Transverse colon (tissue), 4 donors: Measurements from ENCODE around the gene KDM2B. TPM values are rescaled to one million over a fixed set of nuclear protein-coding genes. Genes with fewer than 3 reads are reported as not detected.
"Not testable (repeated sequence)": the region's sequence is repeated elsewhere in the genome, so short reads cannot be mapped to it uniquely, and the experiment has no call there.

Experiments
- DNase-seq: peaks from one replicate; pipeline ENCODE4 v3.0.0-alpha.2; 2019
- H3K27ac ChIP-seq, 4 donors: fragments of 200-600 bp; sonication (generic); 2 replicates each; pipeline ENCODE4 v1.5.1; 2016 to 2018; ENCODE audit warnings: inconsistent platforms in 4 of 4
- H3K27me3 ChIP-seq: fragments of 200-600 bp; sonication (generic); 2 replicates; pipeline ENCODE4 v1.5.1; 2017; ENCODE audit warnings: inconsistent platforms
- H3K36me3 ChIP-seq, 4 donors: fragments of 200-600 bp; sonication (generic); 2 replicates each; pipeline ENCODE4 v1.5.1; 2017 to 2019; ENCODE audit warnings: inconsistent platforms in 4 of 4
- H3K4me1 ChIP-seq, 4 donors: fragments of 200-600 bp; sonication (generic); 2 replicates each; pipeline ENCODE4 v1.5.1; 2017 to 2020; ENCODE audit warnings: inconsistent platforms in 4 of 4
- H3K4me3 ChIP-seq, 4 donors: fragments of 200-600 bp; sonication (generic); 1 replicate in 1 of 4; 2 replicates in 3 of 4; pipeline versions ENCODE4 v1.5.1 to v1.6.1; 2017 to 2019; ENCODE audit warnings: inconsistent platforms in 4 of 4
- H3K9me3 ChIP-seq, 2 donors: fragments of 200-600 bp; sonication (generic); 2 replicates each; pipeline ENCODE4 v1.5.1; 2017 to 2019; ENCODE audit warnings: inconsistent platforms in 2 of 2
- EP300 ChIP-seq: sonication (generic); formaldehyde crosslinking; IDR thresholded peaks from one replicate; pipeline ENCODE4 v1.6.1; 2017; ENCODE audit warnings: antibody characterized with exemption, low read depth
- POLR2A ChIP-seq: fragments of 450-650 bp; IDR thresholded peaks from one replicate; pipeline ENCODE4 v1.6.1; 2016; ENCODE audit warnings: antibody characterized with exemption, mild to moderate bottlenecking, moderate library complexity
- POLR2AphosphoS5 ChIP-seq, 3 donors: sonication (generic); formaldehyde crosslinking; IDR thresholded peaks; one replicate each; pipeline ENCODE4 v1.6.1; 2016; ENCODE audit warnings: antibody characterized with exemption in 3 of 3
- WGBS, 2 donors: methylation state at CpG; one replicate each; pipeline ENCODE4 v1.1.5; 2018; ENCODE audit warnings: low coverage in 1 of 2; 5-methylcytosine and 5-hydroxymethylcytosine counted together
- in situ Hi-C, 4 donors: fragments of 200-750 bp; cut with MboI; loops; one replicate each; pipeline versions ENCODE4 v1.15.0 to v1.15.1; 2017; ENCODE audit warnings: low sequenced_read_pairs in 3 of 4, low pct_ligation_motif_present in 1 of 4, low pct_unique_long_range_greater_than_20kb in 1 of 4
- intact Hi-C: fragments of 100-400 bp; cut with DNase I; formaldehyde crosslinking; loops from one replicate; pipeline ENCODE4 v1.15.1; 2023; ENCODE audit warnings: low total_unique reads
- total RNA-seq, 4 donors: library from RNA; depleted of rRNA; stranded (reverse); fragments of >200 nt; gene quantifications; one replicate each; pipeline ENCODE4 v1.1.0, GENCODE V29; 2016
- TF ChIP-seq, protein P1 (sequence below), 5 experiments: fragments of 200-600 bp in 3 of 5; fragments of 450-650 bp in 2 of 5; sonication (generic) in 3 of 5; IDR thresholded peaks; 1 replicate in 2 of 5; 2 replicates in 3 of 5; pipeline ENCODE4 v1.5.1; 2016 to 2017; ENCODE audit warnings: antibody characterized with exemption in 5 of 5, inconsistent platforms in 3 of 5, mild to moderate bottlenecking in 2 of 5, moderate library complexity in 1 of 5

Gene KDM2B
- total RNA-seq, 4 donors from 2014 or later = 7.2 to 39.3 (median 15.2) TPM

DNA sequence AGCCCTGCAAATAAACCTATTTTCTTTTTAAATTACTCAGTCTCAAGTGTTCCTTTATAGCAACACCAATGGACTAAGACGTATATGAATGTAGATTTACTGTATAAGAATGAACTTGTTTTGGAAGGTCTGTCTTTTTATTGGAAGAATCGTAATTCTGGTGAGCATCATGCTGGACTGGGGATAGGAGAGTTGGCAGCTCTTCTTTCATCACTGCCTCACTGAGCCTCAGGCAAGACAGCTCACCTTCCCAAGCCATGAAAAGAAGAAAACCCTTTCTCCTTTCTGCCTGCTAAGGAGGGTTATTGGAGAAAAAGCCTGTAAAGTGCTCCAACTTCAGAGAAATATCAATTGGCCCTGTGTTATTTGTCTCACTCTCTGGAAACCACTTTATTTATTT, 190.0 kb downstream of the KDM2B start:
- TF ChIP-seq POLR2AphosphoS5 (IDR thresholded peaks at IDR 0.05) (no peak), EP300 (no peak), POLR2A (no peak)
- TF ChIP-seq, protein P1, sequence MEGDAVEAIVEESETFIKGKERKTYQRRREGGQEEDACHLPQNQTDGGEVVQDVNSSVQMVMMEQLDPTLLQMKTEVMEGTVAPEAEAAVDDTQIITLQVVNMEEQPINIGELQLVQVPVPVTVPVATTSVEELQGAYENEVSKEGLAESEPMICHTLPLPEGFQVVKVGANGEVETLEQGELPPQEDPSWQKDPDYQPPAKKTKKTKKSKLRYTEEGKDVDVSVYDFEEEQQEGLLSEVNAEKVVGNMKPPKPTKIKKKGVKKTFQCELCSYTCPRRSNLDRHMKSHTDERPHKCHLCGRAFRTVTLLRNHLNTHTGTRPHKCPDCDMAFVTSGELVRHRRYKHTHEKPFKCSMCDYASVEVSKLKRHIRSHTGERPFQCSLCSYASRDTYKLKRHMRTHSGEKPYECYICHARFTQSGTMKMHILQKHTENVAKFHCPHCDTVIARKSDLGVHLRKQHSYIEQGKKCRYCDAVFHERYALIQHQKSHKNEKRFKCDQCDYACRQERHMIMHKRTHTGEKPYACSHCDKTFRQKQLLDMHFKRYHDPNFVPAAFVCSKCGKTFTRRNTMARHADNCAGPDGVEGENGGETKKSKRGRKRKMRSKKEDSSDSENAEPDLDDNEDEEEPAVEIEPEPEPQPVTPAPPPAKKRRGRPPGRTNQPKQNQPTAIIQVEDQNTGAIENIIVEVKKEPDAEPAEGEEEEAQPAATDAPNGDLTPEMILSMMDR (IDR thresholded peaks at IDR 0.05) = no peak
- no peak for DNase-seq
- Histone ChIP-seq H3K9me3 (no peaks in the 10 kb centered on the region), H3K4me1 (peaks cover 0 to 6% (median 0%) of the 10 kb centered on the region in 4 donors), H3K27ac (no peak overlapping the region), H3K27me3 (no peaks in the 10 kb centered on the region), H3K36me3 (no peaks in the 10 kb centered on the region), H3K4me3 (no peak overlapping the region)
- intact Hi-C loops (loop anchor here (1.0 kb wide), 1 partner anchor 21 kb away; no protein-coding TSS in a partner anchor), in situ Hi-C loops (no loop called here)
- WGBS, 2 donors = 79 to 84% methylated on average over 2 of the region's 2 CpGs

DNA sequence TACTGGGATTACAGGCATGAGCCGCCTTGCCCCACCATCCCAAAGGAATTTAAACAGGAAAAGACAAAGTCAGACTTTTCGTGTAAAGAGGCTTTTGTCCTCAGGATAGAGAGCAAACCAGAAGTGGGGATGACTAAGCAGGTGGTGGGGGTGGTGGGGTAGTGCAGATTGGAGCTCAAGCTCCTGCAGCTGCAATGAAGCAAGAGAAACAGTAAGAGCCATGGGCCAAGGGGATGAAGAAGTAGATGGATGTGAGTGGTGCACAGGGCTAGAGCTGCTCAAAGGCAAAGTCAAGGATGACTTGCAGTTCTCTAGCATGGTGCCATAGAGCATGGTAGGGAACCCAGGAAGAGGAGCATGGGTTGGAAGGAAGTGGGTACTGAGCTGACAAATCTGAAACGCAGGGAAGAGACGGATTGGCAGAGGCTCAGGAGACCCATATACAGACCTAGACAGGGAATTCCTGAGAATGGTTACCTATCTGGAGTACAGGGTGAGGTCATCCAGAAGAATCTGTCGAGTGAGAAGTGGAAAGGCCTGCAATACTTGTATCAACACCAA, 192.3 kb downstream of the KDM2B start:
- Histone ChIP-seq H3K27me3 (no peaks in the 10 kb centered on the region), H3K9me3 (no peaks in the 10 kb centered on the region), H3K4me3 (no peak overlapping the region), H3K4me1 (peaks cover 0 to 6% (median 0%) of the 10 kb centered on the region in 4 donors), H3K27ac (no peak overlapping the region), H3K36me3 (no peaks in the 10 kb centered on the region)
- 77 to 90% methylated on average over 2 to 5 of the region's 5 CpGs for WGBS, 2 donors
- in situ Hi-C loops (no loop called here), intact Hi-C loops (no loop called here)
- no peak for DNase-seq
- TF ChIP-seq EP300 (no peak), POLR2AphosphoS5 (IDR thresholded peaks at IDR 0.05) (no peak), POLR2A (no peak)
- TF ChIP-seq, protein P1 (IDR thresholded peaks at IDR 0.05) = no peak

- H3K4me1 ChIP-seq, H3K27me3 ChIP-seq, H3K4me3 ChIP-seq, H3K36me3 ChIP-seq, intact Hi-C loops, DNase-seq, H3K27ac ChIP-seq, H3K9me3 ChIP-seq, in situ Hi-C loops: not testable (repeated sequence)
- 74 to 77% methylated on average over 6 of the region's 6 CpGs for WGBS, 2 donors
Measured at GRCh38 chr12:121384891-121385290, 195.9 kb downstream of the KDM2B start.

DNA sequence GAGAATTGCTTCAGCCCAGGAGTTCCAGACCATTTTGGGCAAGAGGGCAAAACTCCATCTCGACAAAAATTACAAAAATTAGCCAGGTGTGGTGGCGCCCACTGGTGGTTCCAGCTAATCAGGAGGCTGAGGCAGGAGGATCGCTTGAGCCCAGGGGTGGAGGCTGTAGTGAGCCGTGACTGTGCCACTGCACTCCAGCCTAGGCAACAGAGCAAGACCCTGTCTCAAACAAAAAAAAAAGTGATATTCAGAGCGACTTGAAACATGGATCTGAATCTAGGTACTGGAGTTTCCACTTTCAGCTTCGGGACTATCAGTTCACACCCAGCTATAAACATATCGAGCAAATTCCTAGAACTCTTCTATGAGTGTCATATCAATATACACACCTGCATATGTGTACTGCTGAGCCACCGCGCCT, 197.2 kb downstream of the KDM2B start:
- WGBS, 2 donors = 56 to 73% methylated on average over 5 to 9 of the region's 9 CpGs
- H3K36me3 ChIP-seq = no peaks in the 10 kb centered on the region
- TF ChIP-seq EP300 (no peak), POLR2A (no peak), POLR2AphosphoS5 (IDR thresholded peaks at IDR 0.05) (no peak)
- TF ChIP-seq, protein P1 (IDR thresholded peaks at IDR 0.05) = no peak
- H3K4me1 ChIP-seq = no peaks in the 10 kb centered on the region
- in situ Hi-C loops = no loop called here
- no peak overlapping the region for H3K27ac ChIP-seq
- no peak for DNase-seq
- no peak overlapping the region for H3K4me3 ChIP-seq
- no peaks in the 10 kb centered on the region for H3K27me3 ChIP-seq
- H3K9me3 ChIP-seq = no peaks in the 10 kb centered on the region
- intact Hi-C loops = no loop called here

- H3K9me3 ChIP-seq = no peaks in the 10 kb centered on the region
- no peak for DNase-seq
- no peaks in the 10 kb centered on the region for H3K36me3 ChIP-seq
- H3K27me3 ChIP-seq = no peaks in the 10 kb centered on the region
- no peak overlapping the region for H3K27ac ChIP-seq
- TF ChIP-seq POLR2A (no peak), POLR2AphosphoS5 (IDR thresholded peaks at IDR 0.05) (no peak), EP300 (no peak)
- TF ChIP-seq, protein P1 (IDR thresholded peaks at IDR 0.05) = no peak
- intact Hi-C loops = no loop called here
- 82 to 91% methylated on average over 10 of the region's 10 CpGs for WGBS, 2 donors
- in situ Hi-C loops = no loop called here
- no peak overlapping the region for H3K4me3 ChIP-seq
- peaks cover 0 to 7% (median 0%) of the 10 kb centered on the region in 4 donors for H3K4me1 ChIP-seq
Measured at GRCh38 chr12:121379945-121380344, 200.9 kb downstream of the KDM2B start.
